Activated CD4-positive, alpha-beta T cell treated with anti-CD3 and anti-CD28 coated beads, Interleukin-2, amount 50 U/mL, for 1 hour (primary cell): ENCODE results near the gene FOXA1.

Experiments used
- DNase-seq: peaks from one replicate; pipeline ENCODE4 v3.0.0-alpha.2; 2020

Gene FOXA1

GRCh38 chr14:37594971-37595808, at the start of gene FOXA1, which contains the start of gene TTC6:
TSS of gene FOXA1 (minus strand) at chr14:37595249. CDS start at chr14:37594972, 277 bp downstream.
TSS of gene TTC6 (plus strand) at chr14:37595629. CDS start at chr14:37622065, 26,436 bp downstream.
- DNase-seq, result no peak

GRCh38 chr14:37643701-37644100, 48.7 kb upstream of the FOXA1 start:
- no peak for DNase-seq

GRCh38 chr14:37642125-37642524, 47.1 kb upstream of the FOXA1 start:
- DNase-seq, result no peak

- DNase-seq, result no peak
These were observed 46.1 kb upstream of the FOXA1 start for GRCh38 chr14:37641117-37641516.

GRCh38 chr14:37638599-37638998, 43.5 kb upstream of the FOXA1 start:
- no peak for DNase-seq

GRCh38 chr14:37637341-37637740, 42.3 kb upstream of the FOXA1 start:
- no peak for DNase-seq

GRCh38 chr14:37625597-37626595, 30.8 kb upstream of the FOXA1 start:
- DNase-seq, result no peak

GRCh38 chr14:37623971-37624370, 28.9 kb upstream of the FOXA1 start:
- DNase-seq, result no peak

- DNase-seq, result no peak
These were observed 28.4 kb upstream of the FOXA1 start for GRCh38 chr14:37623426-37623951.

GRCh38 chr14:37622231-37622923, 27.3 kb upstream of the FOXA1 start:
- DNase-seq, result no peak

GRCh38 chr14:37620856-37621255, 25.8 kb upstream of the FOXA1 start:
- DNase-seq, result no peak

GRCh38 chr14:37618498-37619028, 23.5 kb upstream of the FOXA1 start:
- no peak for DNase-seq

- no peak for DNase-seq
These were observed 22.9 kb upstream of the FOXA1 start for GRCh38 chr14:37617864-37618365.

GRCh38 chr14:37616853-37617252, 21.8 kb upstream of the FOXA1 start:
- DNase-seq, result no peak

- DNase-seq, result no peak
These were observed 20.7 kb upstream of the FOXA1 start for GRCh38 chr14:37615582-37616289.

GRCh38 chr14:37610945-37611523, 16.0 kb upstream of the FOXA1 start:
- no peak for DNase-seq

GRCh38 chr14:37608649-37609048, 13.6 kb upstream of the FOXA1 start:
- DNase-seq, result no peak

- DNase-seq, result no peak
These were observed 11.6 kb upstream of the FOXA1 start for GRCh38 chr14:37606678-37607077.

GRCh38 chr14:37603688-37604251, 8.7 kb upstream of the FOXA1 start:
- no peak for DNase-seq

GRCh38 chr14:37602605-37603453, 7.8 kb upstream of the FOXA1 start:
- no peak for DNase-seq
